Activated naive CD4-positive, alpha-beta T cell treated with anti-CD3 and anti-CD28 coated beads for 36 hours (primary cell): ENCODE measurements around the gene MS4A18. TPM values are rescaled to one million over a fixed set of nuclear protein-coding genes. Genes with fewer than 3 reads are reported as not detected.
"Not testable (repeated sequence)": the region's sequence is repeated elsewhere in the genome, so short reads cannot be mapped to it uniquely, and the experiment has no call there.

Source experiments
- CTCF ChIA-PET: fragments of 350-600 bp; sonication (Branson Sonifier 250); formaldehyde crosslinking; loops from one replicate; lab custom pipeline; 2021; ENCODE audit warnings: antibody characterized with exemption; lab: Charles Lee
- DNase-seq: peaks from one replicate; pipeline ENCODE4 v3.0.0-alpha.2; 2020
- H3K27ac Mint-ChIP-seq: one replicate; pipeline ENCODE4 v1.8.0; 2021; ENCODE audit warnings: mild to moderate bottlenecking, mixed read lengths
- H3K27me3 Mint-ChIP-seq: one replicate; pipeline ENCODE4 v1.8.0; 2021; ENCODE audit warnings: low read depth, mixed read lengths
- H3K36me3 Mint-ChIP-seq: one replicate; pipeline ENCODE4 v1.8.0; 2021; ENCODE audit warnings: low read depth, mixed read lengths
- H3K4me1 Mint-ChIP-seq: one replicate; pipeline ENCODE4 v1.8.0; 2021; ENCODE audit warnings: low read depth, mixed read lengths
- H3K4me3 Mint-ChIP-seq: one replicate; pipeline ENCODE4 v1.8.0; 2021; ENCODE audit warnings: mild to moderate bottlenecking, moderate library complexity, mixed read lengths
- H3K9me3 Mint-ChIP-seq: one replicate; pipeline ENCODE4 v1.8.0; 2021; ENCODE audit warnings: mixed read lengths
- intact Hi-C: fragments of 100-400 bp; cut with micrococcal nuclease; formaldehyde crosslinking; loops from one replicate; pipeline ENCODE4 v1.15.1; 2023
- total RNA-seq, 2 experiments: library from RNA; stranded (reverse); gene quantifications; one replicate each; pipeline ENCODE4 v1.2.3, GENCODE V29; 2021

MS4A18 gene
- total RNA-seq, 2 experiments from 2014 or later = not detected

GRCh38 chr11:60706931-60707330 lies 17.6 kb upstream of the MS4A18 start:
- CTCF ChIA-PET = interaction anchor here (1.0 kb wide), 1 partner anchor 14 kb away, joined by 3 read pairs; no protein-coding TSS in a partner anchor
- intact Hi-C loops = no loop called here
- no peak overlapping the region for H3K4me3 Mint-ChIP-seq
- peaks cover 4% of the 10 kb centered on the region for H3K27me3 Mint-ChIP-seq
- H3K27ac Mint-ChIP-seq = no peak overlapping the region
- H3K36me3 Mint-ChIP-seq = no peaks in the 10 kb centered on the region
- H3K9me3 Mint-ChIP-seq = no peaks in the 10 kb centered on the region
- no peak for DNase-seq
- H3K4me1 Mint-ChIP-seq = no peaks in the 10 kb centered on the region

- CTCF ChIA-PET = no interaction called here
- H3K4me1 Mint-ChIP-seq = no peaks in the 10 kb centered on the region
- no peaks in the 10 kb centered on the region for H3K36me3 Mint-ChIP-seq
- no peaks in the 10 kb centered on the region for H3K9me3 Mint-ChIP-seq
- H3K27me3 Mint-ChIP-seq = peaks cover 7% of the 10 kb centered on the region
- intact Hi-C loops = no loop called here
- H3K4me3 Mint-ChIP-seq = no peak overlapping the region
- DNase-seq = no peak
- no peak overlapping the region for H3K27ac Mint-ChIP-seq
These were observed 14.0 kb upstream of the MS4A18 start for GRCh38 chr11:60710482-60710881.

- intact Hi-C loops = no loop called here
- Mint-ChIP-seq H3K4me3 (no peak overlapping the region), H3K36me3 (no peaks in the 10 kb centered on the region), H3K27me3 (peaks cover 7% of the 10 kb centered on the region), H3K9me3 (no peaks in the 10 kb centered on the region), H3K27ac (no peak overlapping the region), H3K4me1 (no peaks in the 10 kb centered on the region)
- no peak for DNase-seq
- CTCF ChIA-PET = no interaction called here
These were observed 13.2 kb upstream of the MS4A18 start for GRCh38 chr11:60711276-60711675.

GRCh38 chr11:60713423-60713822 lies 11.1 kb upstream of the MS4A18 start:
- H3K9me3 Mint-ChIP-seq, CTCF ChIA-PET, H3K27ac Mint-ChIP-seq, H3K4me1 Mint-ChIP-seq, H3K4me3 Mint-ChIP-seq, H3K36me3 Mint-ChIP-seq, intact Hi-C loops, DNase-seq, H3K27me3 Mint-ChIP-seq: not testable (repeated sequence)

GRCh38 chr11:60717956-60718355 lies 6.6 kb upstream of the MS4A18 start:
- Mint-ChIP-seq H3K27ac (no peak overlapping the region), H3K4me3 (no peak overlapping the region), H3K9me3 (no peaks in the 10 kb centered on the region), H3K27me3 (peaks cover 13% of the 10 kb centered on the region), H3K4me1 (no peaks in the 10 kb centered on the region), H3K36me3 (no peaks in the 10 kb centered on the region)
- intact Hi-C loops = no loop called here
- no peak for DNase-seq
- CTCF ChIA-PET = no interaction called here

- Mint-ChIP-seq H3K27me3 (peaks cover 13% of the 10 kb centered on the region), H3K4me1 (no peaks in the 10 kb centered on the region), H3K4me3 (no peak overlapping the region), H3K27ac (no peak overlapping the region), H3K9me3 (no peaks in the 10 kb centered on the region), H3K36me3 (no peaks in the 10 kb centered on the region)
- intact Hi-C loops = no loop called here
- CTCF ChIA-PET = no interaction called here
- DNase-seq = no peak
These were observed 5.8 kb upstream of the MS4A18 start for GRCh38 chr11:60718524-60719316.

GRCh38 chr11:60719391-60719790 lies 5.1 kb upstream of the MS4A18 start:
- Mint-ChIP-seq H3K27me3 (peaks cover 12% of the 10 kb centered on the region), H3K4me1 (no peaks in the 10 kb centered on the region), H3K4me3 (no peak overlapping the region), H3K27ac (no peak overlapping the region), H3K9me3 (no peaks in the 10 kb centered on the region), H3K36me3 (no peaks in the 10 kb centered on the region)
- DNase-seq = no peak
- intact Hi-C loops = no loop called here
- CTCF ChIA-PET = no interaction called here

- Mint-ChIP-seq H3K9me3 (no peaks in the 10 kb centered on the region), H3K36me3 (no peaks in the 10 kb centered on the region), H3K4me3 (no peak overlapping the region), H3K27me3 (peaks cover 10% of the 10 kb centered on the region), H3K27ac (no peak overlapping the region), H3K4me1 (no peaks in the 10 kb centered on the region)
- intact Hi-C loops = no loop called here
- no peak for DNase-seq
- CTCF ChIA-PET = no interaction called here
These were observed 4.1 kb upstream of the MS4A18 start for GRCh38 chr11:60720460-60720859.

- H3K27me3 Mint-ChIP-seq = peaks cover 9% of the 10 kb centered on the region
- no peaks in the 10 kb centered on the region for H3K4me1 Mint-ChIP-seq
- H3K4me3 Mint-ChIP-seq = no peak overlapping the region
- intact Hi-C loops = no loop called here
- H3K9me3 Mint-ChIP-seq = no peaks in the 10 kb centered on the region
- no peak for DNase-seq
- H3K36me3 Mint-ChIP-seq = no peaks in the 10 kb centered on the region
- no peak overlapping the region for H3K27ac Mint-ChIP-seq
- CTCF ChIA-PET = no interaction called here
These were observed 1.1 kb downstream of the MS4A18 start for GRCh38 chr11:60725592-60725991.

- no peaks in the 10 kb centered on the region for H3K4me1 Mint-ChIP-seq
- H3K4me3 Mint-ChIP-seq = no peak overlapping the region
- CTCF ChIA-PET = no interaction called here
- intact Hi-C loops = no loop called here
- no peaks in the 10 kb centered on the region for H3K9me3 Mint-ChIP-seq
- peaks cover 9% of the 10 kb centered on the region for H3K27me3 Mint-ChIP-seq
- DNase-seq = no peak
- H3K27ac Mint-ChIP-seq = no peak overlapping the region
- no peaks in the 10 kb centered on the region for H3K36me3 Mint-ChIP-seq
These were observed 7.1 kb downstream of the MS4A18 start for GRCh38 chr11:60731586-60731985.

- H3K36me3 Mint-ChIP-seq = no peaks in the 10 kb centered on the region
- no peak for DNase-seq
- H3K27ac Mint-ChIP-seq = no peak overlapping the region
- peaks cover 2% of the 10 kb centered on the region for H3K27me3 Mint-ChIP-seq
- CTCF ChIA-PET = no interaction called here
- no peak overlapping the region for H3K4me3 Mint-ChIP-seq
- no peaks in the 10 kb centered on the region for H3K9me3 Mint-ChIP-seq
- no peaks in the 10 kb centered on the region for H3K4me1 Mint-ChIP-seq
- intact Hi-C loops = no loop called here
These were observed 9.8 kb downstream of the MS4A18 start for GRCh38 chr11:60734279-60734678.

- no peaks in the 10 kb centered on the region for H3K36me3 Mint-ChIP-seq
- intact Hi-C loops = no loop called here
- no peak for DNase-seq
- peaks cover 1% of the 10 kb centered on the region for H3K27me3 Mint-ChIP-seq
- H3K4me3 Mint-ChIP-seq = no peak overlapping the region
- no peaks in the 10 kb centered on the region for H3K4me1 Mint-ChIP-seq
- CTCF ChIA-PET = interaction anchor here (0.8 kb wide), 1 partner anchor 24 kb away, joined by 3 read pairs; no protein-coding TSS in a partner anchor
- no peak overlapping the region for H3K27ac Mint-ChIP-seq
- no peaks in the 10 kb centered on the region for H3K9me3 Mint-ChIP-seq
These were observed 14.6 kb downstream of the MS4A18 start for GRCh38 chr11:60739114-60739513.

GRCh38 chr11:60740573-60740972 lies 16.1 kb downstream of the MS4A18 start:
- no peak overlapping the region for H3K4me3 Mint-ChIP-seq
- no peaks in the 10 kb centered on the region for H3K9me3 Mint-ChIP-seq
- CTCF ChIA-PET = no interaction called here
- intact Hi-C loops = no loop called here
- H3K27me3 Mint-ChIP-seq = peaks cover 6% of the 10 kb centered on the region
- H3K27ac Mint-ChIP-seq = no peak overlapping the region
- no peak for DNase-seq
- no peaks in the 10 kb centered on the region for H3K36me3 Mint-ChIP-seq
- H3K4me1 Mint-ChIP-seq = no peaks in the 10 kb centered on the region
